HG03045 (cell line): ENCODE data around the gene CFAP299.
"Not testable (repeated sequence)": the region's sequence is repeated elsewhere in the genome, so short reads cannot be mapped to it uniquely, and the experiment has no call there.

Experiments used
- ATAC-seq: cut with Tn5 transposase; IDR thresholded peaks from one replicate; pipeline ENCODE4 v1.9.1; 2021; ENCODE audit warnings: mild to moderate bottlenecking, moderate library complexity; ENCODE audit not compliant: unreplicated experiment

CFAP299 gene

GRCh38 chr4:80586716-80587115 is 251.2 kb downstream of the CFAP299 start:
- no peak for ATAC-seq

- no peak for ATAC-seq
These were observed 252.4 kb downstream of the CFAP299 start for GRCh38 chr4:80587871-80588385.

GRCh38 chr4:80592950-80593349 is 257.4 kb downstream of the CFAP299 start:
- no peak for ATAC-seq

GRCh38 chr4:80594701-80595100 is 259.2 kb downstream of the CFAP299 start:
- no peak for ATAC-seq

GRCh38 chr4:80608281-80608980 is 272.9 kb downstream of the CFAP299 start:
- ATAC-seq: no peak

- no peak for ATAC-seq
These were observed 274.7 kb downstream of the CFAP299 start for GRCh38 chr4:80610199-80610598.

GRCh38 chr4:80610845-80611677 is 275.5 kb downstream of the CFAP299 start:
- ATAC-seq: peak; percentile 78

GRCh38 chr4:80611678-80611979 is 276.1 kb downstream of the CFAP299 start:
- peak; percentile 13 for ATAC-seq

GRCh38 chr4:80613470-80613869 is 277.9 kb downstream of the CFAP299 start:
- no peak for ATAC-seq

GRCh38 chr4:80614319-80614718 is 278.8 kb downstream of the CFAP299 start:
- no peak for ATAC-seq

GRCh38 chr4:80615099-80615498 is 279.6 kb downstream of the CFAP299 start:
- ATAC-seq: no peak

- no peak for ATAC-seq
These were observed 283.6 kb downstream of the CFAP299 start for GRCh38 chr4:80619070-80619674.

- no peak for ATAC-seq
These were observed 296.3 kb downstream of the CFAP299 start for GRCh38 chr4:80631861-80632260.

GRCh38 chr4:80637190-80637589 is 301.7 kb downstream of the CFAP299 start:
- no peak for ATAC-seq

GRCh38 chr4:80646061-80646460 is 310.5 kb downstream of the CFAP299 start:
- no peak for ATAC-seq

- ATAC-seq: no peak
These were observed 320.1 kb downstream of the CFAP299 start for GRCh38 chr4:80655662-80656061.

- not testable (repeated sequence) for ATAC-seq
These were observed 334.6 kb downstream of the CFAP299 start for GRCh38 chr4:80670118-80670517.

- no peak for ATAC-seq
These were observed 342.9 kb downstream of the CFAP299 start for GRCh38 chr4:80678413-80678812.

GRCh38 chr4:80680934-80681333 is 345.4 kb downstream of the CFAP299 start:
- no peak for ATAC-seq

- no peak for ATAC-seq
These were observed 349.7 kb downstream of the CFAP299 start for GRCh38 chr4:80685214-80685613.

GRCh38 chr4:80687736-80688135 is 352.2 kb downstream of the CFAP299 start:
- ATAC-seq: not testable (repeated sequence)

- ATAC-seq: no peak
These were observed 358.6 kb downstream of the CFAP299 start for GRCh38 chr4:80694171-80694570.
